Measurements from ENCODE around the gene BMP6. TPM values are rescaled to one million over a fixed set of nuclear protein-coding genes. Genes with fewer than 3 reads are reported as not detected.
"Not testable (repeated sequence)": the region's sequence is repeated elsewhere in the genome, so short reads cannot be mapped to it uniquely, and the experiment has no call there.

BMP6 gene
- total RNA-seq, 1 donor from 2014 or later, result 2.9 TPM

DNA sequence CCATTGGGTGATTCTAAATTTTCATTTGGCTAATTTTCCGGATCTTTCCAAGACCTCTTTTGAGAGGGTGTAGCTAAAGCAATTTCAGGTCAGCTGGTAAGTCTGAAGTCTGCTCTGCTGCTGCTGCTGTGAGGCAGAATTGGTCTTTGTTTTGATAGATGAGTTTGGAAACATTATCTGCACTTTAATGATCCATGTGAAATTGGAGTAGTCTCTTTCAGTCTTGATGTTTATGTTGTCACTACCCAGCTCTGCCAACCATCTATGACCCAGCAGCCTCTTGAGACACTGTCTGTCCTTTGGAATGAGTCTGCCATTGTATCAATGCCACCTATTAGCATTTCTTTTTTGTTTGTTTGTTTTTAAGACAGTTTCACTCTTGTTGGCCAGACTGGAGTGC is 140.6 kb downstream of the BMP6 start:
- no peak for DNase-seq (ENCODE audit: low spot score)
- intact Hi-C loops (cut with DNase I), result no loop called here

DNA sequence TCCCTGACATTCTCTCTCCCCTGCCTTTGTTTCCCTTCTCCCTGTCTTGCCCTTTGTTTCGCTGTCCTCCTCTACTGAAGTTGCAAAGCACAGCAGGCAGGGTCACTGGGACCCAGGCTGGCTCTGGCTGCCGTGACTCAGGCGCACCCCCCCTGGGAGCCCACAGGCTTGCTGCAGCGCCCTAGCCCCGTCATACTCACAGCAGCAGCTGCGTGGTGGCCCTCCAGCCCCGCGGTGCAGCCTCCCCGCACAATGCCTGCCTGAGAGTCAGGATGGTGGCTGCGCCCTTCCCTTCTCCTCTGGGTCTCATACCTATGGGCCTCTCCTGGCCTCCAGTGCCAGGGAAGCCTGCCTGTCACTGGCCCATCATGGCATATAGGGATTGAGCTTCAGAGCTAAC is 143.0 kb downstream of the BMP6 start:
- intact Hi-C loops (cut with DNase I), result no loop called here
- DNase-seq (ENCODE audit: low spot score), result no peak

DNA sequence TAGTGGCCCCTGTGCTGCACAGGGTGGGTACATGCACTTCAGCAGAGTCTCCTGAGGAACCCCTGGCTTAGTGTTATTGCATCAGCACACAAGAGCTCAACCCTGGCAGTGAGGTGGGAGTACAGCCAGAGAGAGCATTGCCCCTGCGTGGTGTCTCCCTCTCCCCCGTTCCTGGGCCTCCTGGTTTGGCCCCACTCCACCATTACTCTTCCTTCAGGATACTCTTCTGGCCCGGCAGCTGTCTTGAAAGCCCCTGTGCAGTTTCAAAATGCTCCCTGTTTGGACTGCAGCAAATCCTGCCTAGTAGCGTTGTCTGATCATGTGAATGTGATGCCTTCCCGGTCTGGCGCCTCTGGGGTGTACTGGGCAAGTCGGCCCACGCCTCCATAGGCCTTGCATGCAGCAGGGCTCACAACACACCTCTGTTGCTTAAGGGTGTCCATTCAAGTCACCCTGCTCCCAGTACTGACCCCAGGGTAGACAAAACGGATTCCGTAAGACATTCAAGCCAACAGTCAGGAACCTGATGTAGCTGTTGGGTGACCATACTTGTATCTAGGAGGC is 152.6 kb downstream of the BMP6 start:
- peak; percentile 36 for DNase-seq (ENCODE audit: low spot score)
- intact Hi-C loops (cut with DNase I), result no loop called here

DNA sequence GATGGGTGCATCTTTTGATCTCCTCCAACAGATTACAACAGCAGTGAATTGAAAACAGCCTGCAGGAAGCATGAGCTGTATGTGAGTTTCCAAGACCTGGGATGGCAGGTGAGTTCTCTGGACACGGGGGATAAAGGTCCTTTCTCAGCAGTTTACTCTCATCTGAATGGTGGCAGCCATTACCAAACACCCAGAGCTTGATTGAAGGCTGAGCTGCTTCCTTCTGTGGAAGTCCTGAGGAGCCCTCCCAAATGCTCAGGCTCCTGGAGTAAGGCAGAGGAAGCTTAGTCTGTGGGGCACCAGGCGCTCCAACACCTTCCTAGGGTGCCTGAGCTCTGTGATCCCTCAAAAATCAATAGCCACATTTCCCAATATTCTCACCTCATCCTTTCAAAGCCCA is 153.1 kb downstream of the BMP6 start:
- intact Hi-C loops (cut with DNase I), result no loop called here
- DNase-seq (ENCODE audit: low spot score), result peak; percentile 9

DNA sequence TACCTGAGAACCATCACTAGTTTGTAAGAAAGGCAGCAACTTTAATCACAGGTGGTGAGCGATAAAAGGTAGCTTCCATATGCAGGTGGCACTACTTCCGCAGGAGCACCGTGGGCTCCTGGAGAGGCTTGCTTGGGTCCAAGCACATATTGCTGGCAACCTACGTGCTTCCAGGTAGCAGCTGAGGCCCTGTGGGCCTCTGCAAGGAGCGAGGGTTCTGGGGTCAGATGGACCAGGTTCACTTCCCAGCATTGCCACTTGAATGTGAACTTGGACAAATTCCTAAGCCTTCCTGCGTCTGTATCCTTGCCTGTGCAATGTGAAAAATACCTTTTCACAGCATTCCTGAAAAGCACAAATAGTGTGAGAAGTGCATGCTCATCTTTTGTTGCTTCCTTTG is 153.7 kb downstream of the BMP6 start:
- intact Hi-C loops (cut with DNase I), result no loop called here
- peak; percentile 47 for DNase-seq (ENCODE audit: low spot score)

DNA sequence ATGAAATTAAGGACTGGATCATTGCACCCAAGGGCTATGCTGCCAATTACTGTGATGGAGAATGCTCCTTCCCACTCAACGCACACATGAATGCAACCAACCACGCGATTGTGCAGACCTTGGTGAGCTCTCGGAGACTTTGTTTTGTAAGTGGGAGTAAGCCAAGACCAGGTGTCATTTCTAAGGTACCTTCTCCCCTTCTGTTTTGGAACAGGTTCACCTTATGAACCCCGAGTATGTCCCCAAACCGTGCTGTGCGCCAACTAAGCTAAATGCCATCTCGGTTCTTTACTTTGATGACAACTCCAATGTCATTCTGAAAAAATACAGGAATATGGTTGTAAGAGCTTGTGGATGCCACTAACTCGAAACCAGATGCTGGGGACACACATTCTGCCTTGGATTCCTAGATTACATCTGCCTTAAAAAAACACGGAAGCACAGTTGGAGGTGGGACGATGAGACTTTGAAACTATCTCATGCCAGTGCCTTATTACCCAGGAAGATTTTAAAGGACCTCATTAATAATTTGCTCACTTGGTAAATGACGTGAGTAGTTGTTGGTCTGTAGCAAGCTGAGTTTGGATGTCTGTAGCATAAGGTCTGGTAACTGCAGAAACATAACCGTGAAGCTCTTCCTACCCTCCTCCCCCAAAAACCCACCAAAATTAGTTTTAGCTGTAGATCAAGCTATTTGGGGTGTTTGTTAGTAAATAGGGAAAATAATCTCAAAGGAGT is 154.2 kb downstream of the BMP6 start:
- DNase-seq (ENCODE audit: low spot score), result peak; percentile 47
- intact Hi-C loops (cut with DNase I), result no loop called here

DNA sequence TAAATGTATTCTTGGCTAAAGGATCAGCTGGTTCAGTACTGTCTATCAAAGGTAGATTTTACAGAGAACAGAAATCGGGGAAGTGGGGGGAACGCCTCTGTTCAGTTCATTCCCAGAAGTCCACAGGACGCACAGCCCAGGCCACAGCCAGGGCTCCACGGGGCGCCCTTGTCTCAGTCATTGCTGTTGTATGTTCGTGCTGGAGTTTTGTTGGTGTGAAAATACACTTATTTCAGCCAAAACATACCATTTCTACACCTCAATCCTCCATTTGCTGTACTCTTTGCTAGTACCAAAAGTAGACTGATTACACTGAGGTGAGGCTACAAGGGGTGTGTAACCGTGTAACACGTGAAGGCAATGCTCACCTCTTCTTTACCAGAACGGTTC is 154.8 kb downstream of the BMP6 start:
- peak; percentile 31 for DNase-seq (ENCODE audit: low spot score)
- intact Hi-C loops (cut with DNase I), result no loop called here

DNA sequence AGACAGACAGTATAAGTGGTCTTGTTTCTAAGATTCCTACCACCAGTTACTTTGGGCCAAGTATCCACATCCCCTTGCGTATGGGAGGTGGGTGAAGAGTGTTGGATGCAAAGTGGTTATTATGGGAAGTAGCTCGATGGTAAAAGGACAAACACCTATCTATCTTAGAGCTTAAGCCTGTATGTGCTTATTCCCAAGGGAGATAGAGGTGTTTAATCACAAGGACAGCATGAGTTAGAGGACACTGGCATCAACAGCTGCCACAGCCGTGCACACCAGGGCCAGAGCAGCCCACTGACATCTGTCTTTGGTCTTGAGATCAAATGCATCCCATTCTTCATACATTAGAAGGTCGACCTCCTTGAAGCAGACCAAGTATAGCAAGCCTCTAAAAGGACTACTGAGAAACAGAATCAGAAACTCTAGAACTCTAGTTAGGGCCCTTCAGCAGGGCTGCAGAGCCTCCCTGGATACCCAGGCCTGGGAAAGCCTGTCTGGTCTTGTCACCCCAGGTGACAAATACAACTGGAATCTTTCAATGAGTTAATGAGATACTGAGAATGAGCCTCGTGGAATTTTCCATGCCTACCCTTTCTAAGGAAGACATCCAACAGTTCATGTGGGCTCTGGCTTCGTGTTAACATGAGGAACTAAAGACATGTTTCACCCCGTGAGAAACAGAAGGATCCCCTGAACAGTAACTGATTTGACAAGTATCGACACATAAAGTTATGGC is 156.0 kb downstream of the BMP6 start:
- peak; percentile 26 for DNase-seq (ENCODE audit: low spot score)
- intact Hi-C loops (cut with DNase I), result no loop called here

DNA sequence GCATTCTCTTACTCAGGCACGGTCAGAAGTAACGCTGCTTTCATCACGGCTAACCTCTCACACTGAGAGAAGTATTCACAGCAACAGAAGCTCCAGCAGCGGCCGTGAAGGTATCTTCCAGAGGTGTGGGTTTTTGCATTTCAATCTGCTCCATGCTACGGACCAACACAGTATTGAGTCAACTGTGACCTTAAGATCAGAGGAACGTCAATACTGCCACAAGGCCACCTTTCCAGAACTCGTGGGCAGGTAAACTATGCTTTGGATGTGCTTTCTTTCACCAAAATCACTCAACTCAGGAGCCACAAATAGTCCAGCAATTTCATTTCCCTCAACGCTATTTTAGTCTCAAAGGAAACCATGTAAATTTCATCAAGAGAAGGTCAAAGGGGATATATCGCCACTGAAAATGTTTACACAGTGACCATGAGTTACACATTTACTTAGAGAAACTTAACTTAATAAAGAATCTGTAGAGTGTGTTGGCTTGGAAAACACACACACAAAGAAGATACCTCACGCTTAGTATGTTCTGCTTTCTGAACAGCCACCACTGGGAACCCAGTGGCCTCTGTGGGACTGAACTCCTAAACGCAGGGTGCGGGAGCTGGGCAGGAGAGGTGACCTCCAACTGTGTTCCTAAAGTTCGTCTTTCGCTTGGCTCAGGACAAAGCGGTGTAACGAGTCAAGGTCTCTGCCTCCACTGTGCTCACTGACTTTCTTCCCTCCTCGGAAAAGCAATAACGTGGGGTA is 156.8 kb downstream of the BMP6 start:
- no peak for DNase-seq (ENCODE audit: low spot score)
- intact Hi-C loops (cut with DNase I), result no loop called here

DNA sequence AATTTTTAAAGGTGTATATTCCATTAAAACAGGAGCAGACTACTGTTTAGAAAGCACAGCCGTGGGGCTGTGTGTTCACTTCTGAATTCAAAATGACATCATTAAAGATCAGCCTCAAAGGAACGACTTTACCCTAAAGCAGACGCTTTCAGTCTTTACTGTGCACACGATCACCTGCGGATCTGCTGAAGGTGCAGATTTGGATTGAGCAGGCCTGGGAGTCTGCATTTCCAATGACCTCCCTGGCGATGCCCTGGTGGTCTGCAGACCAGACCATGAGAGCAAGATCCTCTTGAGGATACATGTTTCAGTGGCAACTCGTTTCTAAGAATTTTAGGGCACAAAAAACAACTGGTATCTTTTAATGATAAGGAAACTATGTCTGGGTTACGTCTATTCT is 157.5 kb downstream of the BMP6 start:
- intact Hi-C loops (cut with DNase I), result no loop called here
- DNase-seq (ENCODE audit: low spot score), result no peak

DNA sequence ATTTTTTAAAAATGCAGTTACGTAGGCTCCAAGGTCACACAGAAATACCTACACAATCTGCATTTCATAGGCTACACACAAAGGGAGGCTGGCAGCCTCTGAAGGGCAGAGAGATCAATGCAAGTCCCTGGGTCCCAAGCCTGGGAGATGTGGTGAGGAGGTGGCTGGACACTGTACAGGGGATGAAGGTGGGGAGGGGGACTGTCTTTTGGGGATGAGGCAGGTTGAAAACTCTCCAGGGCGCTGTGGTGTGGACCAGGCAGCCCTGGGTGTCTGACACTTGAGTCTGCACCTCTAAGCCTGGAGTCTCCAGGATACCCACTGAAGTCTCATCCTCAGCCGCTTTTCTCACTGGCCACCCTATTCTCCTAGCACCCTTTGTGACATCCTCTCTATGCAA is 160.2 kb downstream of the BMP6 start:
- intact Hi-C loops (cut with DNase I), result no loop called here
- peak; percentile 51 for DNase-seq (ENCODE audit: low spot score)

DNA sequence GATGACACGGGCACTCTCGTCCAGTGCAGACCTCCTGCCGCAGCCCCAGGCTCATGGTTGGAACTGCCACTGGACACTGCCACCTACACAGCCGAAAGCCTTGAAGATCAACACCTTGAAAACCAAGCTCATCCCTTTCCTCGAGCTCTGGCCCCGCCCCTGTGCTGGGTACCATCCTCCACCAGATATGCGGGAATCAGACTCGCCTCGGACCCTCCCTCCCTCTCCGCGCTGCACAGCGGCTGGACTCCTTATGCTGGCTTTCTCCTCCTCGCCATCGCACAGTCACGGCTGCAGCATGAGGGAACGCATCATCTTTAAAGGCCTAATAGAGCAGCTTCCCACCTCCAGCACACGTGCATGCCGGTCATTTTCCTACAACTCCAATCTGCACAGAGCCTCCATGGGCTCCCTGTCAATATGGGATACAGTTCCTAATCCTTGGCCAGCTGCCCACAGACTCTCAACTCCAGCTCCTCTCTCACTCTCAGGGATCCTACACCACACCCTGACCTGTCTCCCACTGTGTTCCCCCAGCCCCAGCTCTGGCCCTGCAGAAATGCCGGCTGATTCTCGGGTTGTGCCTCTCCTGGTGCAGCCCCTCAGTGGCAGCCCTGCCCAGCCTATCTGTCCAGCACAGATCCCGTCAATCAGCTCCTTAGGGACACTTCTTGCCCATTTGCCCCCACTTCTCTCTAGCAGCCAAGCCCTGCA is 161.5 kb downstream of the BMP6 start:
- intact Hi-C loops (cut with DNase I), result no loop called here
- peak; percentile 47 for DNase-seq (ENCODE audit: low spot score)

DNA sequence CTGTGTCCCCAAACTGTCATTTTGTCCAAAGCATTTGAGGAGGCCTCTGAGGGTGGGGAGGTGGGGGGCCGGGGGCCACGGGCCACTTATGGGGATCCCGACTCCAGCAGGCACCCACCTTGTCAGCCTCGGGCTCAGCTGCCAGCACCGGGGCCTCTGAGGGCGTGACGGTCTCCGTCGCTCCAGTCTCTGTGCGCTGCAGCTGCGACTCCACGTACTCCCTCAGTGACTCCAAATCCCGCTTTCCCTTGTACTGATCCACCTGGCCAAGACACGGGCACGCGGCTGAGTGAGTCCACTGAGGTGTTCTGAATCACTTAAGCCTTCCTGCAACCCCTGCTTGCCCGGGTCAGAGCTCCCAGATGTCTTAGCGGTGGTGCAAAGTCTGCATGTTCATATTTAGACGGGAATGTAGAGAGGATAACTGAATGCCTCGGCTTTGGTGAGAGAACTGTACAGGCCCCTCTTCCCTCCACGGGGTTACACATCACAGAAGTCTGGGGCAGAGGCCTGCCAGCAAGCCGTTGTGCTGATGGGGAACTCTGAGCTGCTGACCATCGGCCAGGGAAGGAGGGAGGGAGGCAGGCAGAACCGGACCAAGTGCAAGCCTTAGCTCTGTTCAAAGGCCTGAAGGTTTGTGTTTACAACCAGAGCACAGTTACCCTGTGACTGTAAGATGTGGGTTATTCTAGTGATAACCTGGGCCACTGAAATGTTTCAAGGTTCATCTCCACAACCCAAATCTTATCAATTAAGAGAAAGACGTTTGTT is 162.9 kb downstream of the BMP6 start:
- intact Hi-C loops (cut with DNase I), result no loop called here
- DNase-seq (ENCODE audit: low spot score), result no peak

DNA sequence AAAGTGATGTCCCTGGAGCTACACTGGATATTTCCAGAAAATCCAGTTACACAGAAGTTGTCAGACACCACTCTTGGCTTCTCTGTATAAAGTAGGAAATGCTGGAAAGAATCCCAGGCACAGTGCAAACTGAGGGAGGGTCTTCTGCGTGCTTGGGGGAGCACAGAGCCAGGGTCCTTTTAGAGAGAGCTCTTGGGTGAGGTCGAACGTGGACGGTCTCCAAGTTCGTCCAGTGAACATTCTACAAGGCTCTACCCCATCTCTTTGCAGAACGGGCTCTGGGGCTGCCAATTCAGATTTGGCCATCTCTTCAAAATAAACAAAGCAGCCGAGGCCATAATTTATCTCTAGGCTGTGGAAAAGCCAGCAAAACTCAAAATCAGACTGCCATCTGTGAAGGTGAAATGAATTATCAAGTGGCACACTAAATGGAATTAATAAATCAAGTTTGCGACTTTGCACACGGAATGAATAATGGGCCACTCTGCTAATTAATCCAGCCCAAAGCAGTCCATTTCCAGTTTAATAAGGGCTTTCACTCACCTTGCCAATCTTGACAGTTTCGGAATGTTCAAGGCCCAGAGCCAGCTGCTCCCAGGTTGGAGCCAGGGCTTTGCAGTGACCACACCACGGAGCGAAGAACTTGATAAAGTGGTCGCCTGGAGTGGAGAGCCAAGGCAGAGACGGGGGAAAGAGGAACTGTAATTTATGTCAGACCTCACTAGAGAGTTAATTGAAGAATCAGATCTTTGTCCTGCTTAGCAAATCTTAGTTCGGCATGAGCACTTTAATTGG is 165.4 kb downstream of the BMP6 start:
- DNase-seq (ENCODE audit: low spot score), result no peak
- intact Hi-C loops (cut with DNase I), result no loop called here

DNA sequence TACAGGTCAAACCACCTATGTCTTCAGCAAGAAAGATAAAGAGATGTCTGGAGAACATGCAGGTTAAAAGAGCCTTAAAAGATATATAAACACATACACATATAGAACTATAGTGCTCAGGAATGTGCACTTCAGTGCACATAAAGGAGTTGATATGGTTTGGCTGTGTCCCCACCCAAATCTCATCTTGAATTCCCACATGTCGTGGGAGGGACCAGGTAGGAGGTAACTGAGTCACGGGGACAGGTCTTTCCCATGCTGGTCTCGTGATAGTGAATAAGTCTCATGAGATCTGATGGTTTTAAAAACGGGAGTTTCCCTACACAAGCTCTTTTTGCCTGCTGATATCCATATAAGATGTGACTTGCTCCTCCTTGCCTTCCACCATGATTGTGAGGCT is 166.5 kb downstream of the BMP6 start:
- DNase-seq (ENCODE audit: low spot score); intact Hi-C loops (cut with DNase I): not testable (repeated sequence)

DNA sequence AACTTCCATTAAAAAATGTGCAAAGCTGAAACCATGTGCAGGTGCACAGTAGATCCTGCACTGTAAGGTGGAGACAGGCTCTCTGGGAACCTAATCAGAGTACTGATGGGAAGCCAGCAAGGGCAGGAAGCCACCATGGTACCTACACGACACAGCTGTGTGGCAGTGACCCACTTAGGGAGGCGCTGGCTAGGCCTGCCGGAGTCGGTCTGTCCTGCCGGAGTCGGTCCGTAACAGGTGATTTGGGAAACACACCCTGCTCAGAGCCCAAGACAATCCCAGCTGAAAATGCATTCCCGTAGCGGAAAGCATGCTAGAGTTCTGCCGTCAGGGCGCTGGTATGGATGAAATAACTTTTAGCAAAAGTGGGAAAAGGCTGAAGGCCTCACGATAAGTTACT is 167.4 kb downstream of the BMP6 start:
- intact Hi-C loops (cut with DNase I), result no loop called here
- peak; percentile 68 for DNase-seq (ENCODE audit: low spot score)

DNA sequence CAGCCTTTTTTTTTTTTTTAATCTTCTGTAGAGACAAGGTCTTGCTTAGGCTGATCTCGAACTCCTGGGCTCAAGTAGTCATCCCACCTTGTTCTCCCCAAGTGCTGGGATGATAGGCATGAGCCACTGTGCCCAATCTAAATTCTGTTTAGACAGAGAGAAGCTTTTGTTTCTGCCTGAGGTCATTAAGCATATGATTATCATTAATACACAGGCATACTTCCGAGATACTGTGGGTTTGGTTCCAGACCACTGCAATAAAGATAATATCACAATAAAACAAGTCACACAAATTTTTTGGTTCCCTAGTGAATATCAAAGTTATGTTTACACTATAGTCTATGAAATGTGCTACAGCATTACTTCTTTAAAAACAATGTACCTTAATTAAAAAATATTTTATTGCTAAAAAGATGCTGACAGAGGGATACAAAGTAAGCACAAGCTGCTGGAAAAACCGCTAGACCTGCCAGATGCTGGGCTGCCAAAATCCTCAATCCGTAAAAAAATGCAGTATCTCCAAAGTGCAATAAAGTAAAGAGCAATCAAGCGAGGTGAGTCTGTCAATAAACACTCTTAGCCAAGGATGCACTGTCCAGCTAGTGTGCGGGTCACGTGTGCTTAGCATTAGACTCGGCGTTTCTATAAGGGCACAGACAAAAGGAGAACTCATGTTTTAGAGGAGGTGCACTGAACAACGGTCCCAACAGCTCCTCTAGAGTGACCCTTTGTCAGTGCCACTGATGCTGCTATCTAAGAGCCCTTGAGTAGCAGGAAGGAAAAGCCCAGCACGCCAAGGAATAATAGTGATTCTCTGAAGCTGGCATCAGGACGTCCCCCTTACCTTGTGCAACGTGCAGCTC is 168.6 kb downstream of the BMP6 start:
- DNase-seq (ENCODE audit: low spot score), result no peak
- intact Hi-C loops (cut with DNase I), result no loop called here

DNA sequence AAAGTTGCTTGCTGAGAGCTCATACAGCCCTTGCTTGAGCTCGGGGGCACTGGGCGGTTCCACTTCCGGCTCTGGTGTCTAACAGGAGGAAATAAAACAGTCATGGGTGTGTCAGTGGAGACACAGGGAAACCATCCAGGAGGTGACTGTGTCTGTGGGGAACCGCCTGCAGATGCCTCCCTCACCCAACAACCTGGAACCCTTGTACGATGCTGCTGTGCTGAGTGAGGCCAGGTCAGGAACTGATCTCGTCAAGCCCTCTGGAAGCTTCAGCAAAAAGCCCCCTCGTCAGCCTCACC is 169.2 kb downstream of the BMP6 start:
- intact Hi-C loops (cut with DNase I), result no loop called here
- DNase-seq (ENCODE audit: low spot score), result no peak
